B cell (primary cell): Measurements from ENCODE around the gene ASTN1. TPM values are rescaled to one million over a fixed set of nuclear protein-coding genes. Genes with fewer than 3 reads are reported as not detected.

Source experiments
- ATAC-seq: fragments of 200-7000 bp; cut with Tn5 transposase; one replicate; pipeline ENCODE4 v1.10.0; 2021; ENCODE audit warnings: low read depth, mild to moderate bottlenecking, moderate number of reproducible peaks, moderate library complexity
- CTCF ChIA-PET: fragments of 350-600 bp; sonication (Branson Sonifier 250); formaldehyde crosslinking; loops from one replicate; lab custom pipeline; 2021; ENCODE audit warnings: antibody characterized with exemption, inconsistent platforms; lab: Charles Lee
- POLR2A ChIA-PET: fragments of 350-600 bp; sonication (Branson Sonifier 250); formaldehyde crosslinking; loops from one replicate; lab custom pipeline; 2021; ENCODE audit warnings: antibody characterized with exemption; lab: Charles Lee
- DNase-seq: peaks from one replicate; pipeline ENCODE4 v3.0.0; 2013
- H2AFZ ChIP-seq: 2 replicates; pipeline ENCODE4 v1.6.1; 2012; ENCODE audit warnings: mild to moderate bottlenecking, low read depth, low read length; ENCODE audit not compliant: insufficient read depth, poor library complexity, severe bottlenecking
- H3K27ac ChIP-seq, 2 donors: 1 replicate in 1 of 2; 2 replicates in 1 of 2; pipeline ENCODE4 v1.5.1; 2012 to 2013; ENCODE audit warnings: low read length in 2 of 2, mild to moderate bottlenecking in 2 of 2, moderate library complexity in 1 of 2
- H3K27me3 ChIP-seq, 4 experiments: fragments of 200-600 bp in 1 of 4; sonication (generic) in 1 of 4; replicated peaks in 1 of 4; 1 replicate in 2 of 4; 2 replicates in 2 of 4; pipeline versions ENCODE4 v1.6.1 to v1.7.0; 2013 to 2016; ENCODE audit warnings: low read length in 3 of 4, mild to moderate bottlenecking in 2 of 4, mixed read lengths in 1 of 4, moderate library complexity in 1 of 4; ENCODE audit not compliant: insufficient read depth in 4 of 4, control insufficient read depth in 3 of 4; ENCODE audit errors: control extremely low read depth in 1 of 4
- H3K36me3 ChIP-seq, 2 experiments: replicated peaks in 1 of 2; 1 replicate in 1 of 2; 2 replicates in 1 of 2; pipeline versions ENCODE4 v1.6.1 to v1.7.1; 2013; ENCODE audit warnings: low read length in 1 of 2; ENCODE audit not compliant: insufficient read depth in 2 of 2, control insufficient read depth in 1 of 2; ENCODE audit errors: control extremely low read depth in 1 of 2, extremely low read depth in 1 of 2
- H3K4me1 ChIP-seq, 2 donors: fragments of 200-600 bp in 1 of 2; sonication (generic) in 1 of 2; 1 replicate in 1 of 2; 2 replicates in 1 of 2; pipeline versions ENCODE4 v1.5.1 to v1.6.1; 2013 to 2017; ENCODE audit warnings: low read length in 2 of 2; ENCODE audit not compliant: control insufficient read depth in 2 of 2, insufficient read depth in 2 of 2
- H3K4me2 ChIP-seq: replicated peaks from 2 replicates; pipeline ENCODE3; 2012; ENCODE audit warnings: mild to moderate bottlenecking, low read depth, low read length; ENCODE audit not compliant: poor library complexity, severe bottlenecking
- H3K4me3 ChIP-seq, 5 experiments: fragments of 200-600 bp in 1 of 5; sonication (generic) in 1 of 5; 1 replicate in 3 of 5; 2 replicates in 2 of 5; pipeline versions ENCODE4 v1.5.1 to v1.7.0; 2011 to 2016; ENCODE audit warnings: low read length in 4 of 5, mild to moderate bottlenecking in 4 of 5, low read depth in 2 of 5, control low read depth in 1 of 5, moderate library complexity in 1 of 5; ENCODE audit not compliant: insufficient read depth in 1 of 5; ENCODE audit errors: control extremely low read depth in 1 of 5, extremely low read depth in 1 of 5
- H3K79me2 ChIP-seq: fragments of 200-600 bp; sonication (generic); one replicate; pipeline ENCODE4 v1.6.0; 2016; ENCODE audit warnings: low read length; ENCODE audit not compliant: control insufficient read depth, insufficient read depth
- H3K9ac ChIP-seq: fragments of 200-600 bp; sonication (generic); 2 replicates; pipeline ENCODE4 v1.6.1; 2017; ENCODE audit warnings: mild to moderate bottlenecking, low read length, moderate library complexity
- H3K9me3 ChIP-seq, 3 donors: one replicate each; pipeline versions ENCODE4 v1.6.1 to v1.7.1; 2013; ENCODE audit warnings: low read length in 2 of 3; ENCODE audit not compliant: control insufficient read depth in 2 of 3, insufficient read depth in 1 of 3; ENCODE audit errors: control extremely low read depth in 1 of 3
- H4K20me1 ChIP-seq: 2 replicates; pipeline ENCODE4 v1.6.0; 2012; ENCODE audit warnings: mild to moderate bottlenecking, low read length; ENCODE audit not compliant: insufficient read depth, control insufficient read depth, poor library complexity, severe bottlenecking
- H3K27ac Mint-ChIP-seq: one replicate; pipeline ENCODE4 v1.8.0; 2021; ENCODE audit warnings: mixed read lengths
- H3K27me3 Mint-ChIP-seq: one replicate; pipeline ENCODE4 v1.8.0; 2021; ENCODE audit warnings: mixed read lengths
- H3K4me1 Mint-ChIP-seq: one replicate; pipeline ENCODE4 v1.8.0; 2021; ENCODE audit warnings: mixed read lengths
- H3K4me3 Mint-ChIP-seq: one replicate; pipeline ENCODE4 v1.8.0; 2021; ENCODE audit warnings: mixed read lengths
- H3K9me3 Mint-ChIP-seq: one replicate; pipeline ENCODE4 v1.8.0; 2022; ENCODE audit warnings: mixed read lengths; ENCODE audit not compliant: insufficient read depth
- EZH2 ChIP-seq: IDR thresholded peaks from 2 replicates; pipeline ENCODE4 v1.6.1; 2012; ENCODE audit warnings: borderline replicate concordance, low read depth, mild to moderate bottlenecking, moderate library complexity, low read length; ENCODE audit not compliant: insufficient read depth, poor library complexity, severe bottlenecking
- WGBS: methylation state at CpG from one replicate; pipeline ENCODE4 v1.1.5; 2013; ENCODE audit warnings: missing lambda C conversion rate; ENCODE audit not compliant: insufficient coverage; 5-methylcytosine and 5-hydroxymethylcytosine counted together
- intact Hi-C: fragments of 100-400 bp; cut with micrococcal nuclease; formaldehyde crosslinking; loops from one replicate; pipeline ENCODE4 v1.10.0; 2022
- polyA plus RNA-seq: library from polyadenylated mRNA; depleted of rRNA; stranded (reverse); fragments of >200 nt; gene quantifications from 2 replicates; pipeline ENCODE4 v1.2.3, GENCODE V29; 2012
- total RNA-seq, 2 donors: library from RNA; stranded (reverse); fragments of 120-200 nt in 1 of 2; gene quantifications; 1 replicate in 1 of 2; 2 replicates in 1 of 2; pipeline versions ENCODE4 v1.2.3 to v1.2.4, GENCODE V29; 2013 to 2022
- TF ChIP-seq, protein P1 (sequence below): fragments of 200-600 bp; IDR thresholded peaks from one replicate; pipeline ENCODE4 v1.8.0; 2022; ENCODE audit warnings: antibody characterized with exemption, mild to moderate bottlenecking

The ASTN1 gene
- total and polyA plus RNA-seq, 2 donors (not counting 1 experiment from before 2014, with no cell fraction given): not detected

DNA sequence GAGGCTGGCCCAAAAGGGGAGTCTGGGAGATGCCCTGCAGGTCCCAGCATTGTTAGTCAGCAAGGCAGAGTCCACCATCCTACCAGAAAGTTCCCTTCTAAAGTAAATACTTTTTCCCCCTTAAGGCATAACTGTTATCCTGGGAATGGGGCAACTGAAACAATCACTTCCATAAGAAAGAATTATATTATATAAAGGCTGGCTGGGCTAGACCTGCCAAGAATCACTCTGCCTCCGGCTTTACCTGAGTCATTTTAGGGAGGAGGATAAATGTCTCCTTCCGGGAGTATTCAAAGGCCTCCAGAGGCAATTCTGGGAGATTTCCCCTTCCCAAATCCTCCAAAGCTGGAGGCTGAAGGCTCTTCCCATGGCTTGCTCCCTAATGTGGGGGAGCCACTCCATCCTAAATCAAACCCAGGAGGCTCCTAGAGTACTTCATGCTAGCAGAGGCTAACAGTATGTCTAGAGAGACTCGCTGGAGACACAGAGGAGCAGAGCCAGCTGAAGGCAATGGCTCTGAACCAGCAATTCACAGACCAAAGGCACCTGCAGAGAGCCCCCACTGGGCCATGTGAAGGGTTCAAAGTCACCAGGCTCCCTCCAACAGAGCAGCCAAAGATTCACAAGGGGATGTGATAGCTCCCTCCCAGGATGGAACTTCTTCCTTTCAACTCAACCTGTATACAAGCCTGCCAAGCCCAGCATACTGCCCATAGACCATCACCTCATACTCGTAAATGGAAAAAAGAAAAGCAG lies 116.0 kb downstream of the ASTN1 start:
- CTCF ChIA-PET: no interaction called here
- TF ChIP-seq, protein P1, sequence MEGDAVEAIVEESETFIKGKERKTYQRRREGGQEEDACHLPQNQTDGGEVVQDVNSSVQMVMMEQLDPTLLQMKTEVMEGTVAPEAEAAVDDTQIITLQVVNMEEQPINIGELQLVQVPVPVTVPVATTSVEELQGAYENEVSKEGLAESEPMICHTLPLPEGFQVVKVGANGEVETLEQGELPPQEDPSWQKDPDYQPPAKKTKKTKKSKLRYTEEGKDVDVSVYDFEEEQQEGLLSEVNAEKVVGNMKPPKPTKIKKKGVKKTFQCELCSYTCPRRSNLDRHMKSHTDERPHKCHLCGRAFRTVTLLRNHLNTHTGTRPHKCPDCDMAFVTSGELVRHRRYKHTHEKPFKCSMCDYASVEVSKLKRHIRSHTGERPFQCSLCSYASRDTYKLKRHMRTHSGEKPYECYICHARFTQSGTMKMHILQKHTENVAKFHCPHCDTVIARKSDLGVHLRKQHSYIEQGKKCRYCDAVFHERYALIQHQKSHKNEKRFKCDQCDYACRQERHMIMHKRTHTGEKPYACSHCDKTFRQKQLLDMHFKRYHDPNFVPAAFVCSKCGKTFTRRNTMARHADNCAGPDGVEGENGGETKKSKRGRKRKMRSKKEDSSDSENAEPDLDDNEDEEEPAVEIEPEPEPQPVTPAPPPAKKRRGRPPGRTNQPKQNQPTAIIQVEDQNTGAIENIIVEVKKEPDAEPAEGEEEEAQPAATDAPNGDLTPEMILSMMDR: no peak
- TF ChIP-seq EZH2: no peak
- Mint-ChIP-seq H3K27me3 (peaks cover 20% of the 10 kb centered on the region), H3K27ac (no peak overlapping the region), H3K9me3 (no peaks in the 10 kb centered on the region), H3K4me1 (no peaks in the 10 kb centered on the region), H3K4me3 (no peak overlapping the region)
- no peaks in the 10 kb centered on the region for H4K20me1 ChIP-seq
- H3K36me3 ChIP-seq: no peaks in the 10 kb centered on the region
- intact Hi-C loops: no loop called here
- H3K9ac ChIP-seq: no peak overlapping the region
- WGBS: 20% methylated on average over 1 of the region's 4 CpGs
- H3K4me2 ChIP-seq: no peak overlapping the region
- no peak overlapping the region for H3K27ac ChIP-seq
- no peaks in the 10 kb centered on the region for H3K27me3 ChIP-seq
- no peak overlapping the region for H2AFZ ChIP-seq
- no peak for DNase-seq
- no peak overlapping the region for H3K4me3 ChIP-seq
- no peaks in the 10 kb centered on the region for H3K9me3 ChIP-seq
- POLR2A ChIA-PET: no interaction called here
- no peaks in the 10 kb centered on the region for H3K79me2 ChIP-seq
- no peak for ATAC-seq
- no peaks in the 10 kb centered on the region for H3K4me1 ChIP-seq

- Histone ChIP-seq H2AFZ (no peak overlapping the region), H3K79me2 (no peaks in the 10 kb centered on the region), H3K4me1 (no peaks in the 10 kb centered on the region), H3K27me3 (peaks cover 0 to 3% (median 0%) of the 10 kb centered on the region in 4 experiments), H3K4me3 (no peak overlapping the region), H4K20me1 (no peaks in the 10 kb centered on the region), H3K9ac (no peak overlapping the region), H3K27ac (no peak overlapping the region), H3K4me2 (no peak overlapping the region), H3K9me3 (peaks cover 0 to 1% (median 0%) of the 10 kb centered on the region in 3 donors), H3K36me3 (no peaks in the 10 kb centered on the region)
- WGBS: 78% methylated on average over 3 of the region's 3 CpGs
- ChIA-PET POLR2A (no interaction called here), CTCF (no interaction called here)
- intact Hi-C loops: no loop called here
- DNase-seq (no peak), ATAC-seq (no peak)
- no peak overlapping the region for H3K27ac Mint-ChIP-seq
- no peaks in the 10 kb centered on the region for H3K4me1 Mint-ChIP-seq
- no peak overlapping the region for H3K4me3 Mint-ChIP-seq
- H3K27me3 Mint-ChIP-seq: peaks cover 27% of the 10 kb centered on the region
- no peaks in the 10 kb centered on the region for H3K9me3 Mint-ChIP-seq
- TF ChIP-seq, protein P1: no peak
- TF ChIP-seq EZH2: no peak
These were observed 119.4 kb downstream of the ASTN1 start for GRCh38 chr1:177045151-177045550.
